Upper lobe of right lung (tissue), 1 donor: ENCODE results near the gene METTL16. TPM values are rescaled to one million over a fixed set of nuclear protein-coding genes. Genes with fewer than 3 reads are reported as not detected.
"Not testable (repeated sequence)": the region's sequence is repeated elsewhere in the genome, so short reads cannot be mapped to it uniquely, and the experiment has no call there.

Source experiments
- ATAC-seq: fragments of 200-7000 bp; cut with Tn5 transposase; one replicate; pipeline ENCODE4 v1.9.1; 2020; ENCODE audit warnings: mild to moderate bottlenecking, moderate library complexity
- DNase-seq: peaks from one replicate; pipeline ENCODE4 v3.0.0-alpha.2; 2020
- H3K27ac ChIP-seq: fragments of 200-600 bp; one replicate; pipeline ENCODE4 v1.8.0; 2022
- H3K27me3 ChIP-seq: fragments of 200-600 bp; one replicate; pipeline ENCODE4 v1.8.0; 2022; ENCODE audit warnings: mild to moderate bottlenecking
- H3K36me3 ChIP-seq: fragments of 200-600 bp; one replicate; pipeline ENCODE4 v1.8.0; 2022
- H3K4me1 ChIP-seq: fragments of 200-600 bp; one replicate; pipeline ENCODE4 v1.8.0; 2022
- H3K4me3 ChIP-seq: fragments of 200-600 bp; one replicate; pipeline ENCODE4 v1.8.0; 2022; ENCODE audit warnings: mild to moderate bottlenecking
- H3K9me3 ChIP-seq: fragments of 200-600 bp; one replicate; pipeline ENCODE4 v1.8.0; 2022
- CTCF ChIP-seq: fragments of 200-600 bp; IDR thresholded peaks from one replicate; pipeline ENCODE4 v1.8.0; 2022; ENCODE audit warnings: antibody characterized with exemption
- intact Hi-C: fragments of 100-400 bp; cut with DNase I; formaldehyde crosslinking; loops from one replicate; pipeline ENCODE4 v1.11.0; 2022
- total RNA-seq: library from RNA; stranded (reverse); fragmentation: NEBNext Ultra II Directional; extraction: Animal tissue kit (Norgen Biotek cat#: 25700); gene quantifications from one replicate; pipeline ENCODE4 v1.2.1, GENCODE V29; 2021
- donor health status: DM: no; HTN: yes; CAD: no; lungs with severe emphysema.

The METTL16 gene
- total RNA-seq, 1 donor from 2014 or later, result 30.0 TPM

GRCh38 chr17:2521257-2521656 is 9.6 kb upstream of the METTL16 start:
- Histone ChIP-seq H3K4me1 (no peaks in the 10 kb centered on the region), H3K36me3 (no peaks in the 10 kb centered on the region), H3K4me3 (no peak overlapping the region), H3K27ac (no peak overlapping the region), H3K27me3 (no peaks in the 10 kb centered on the region), H3K9me3 (no peaks in the 10 kb centered on the region)
- no peak for TF ChIP-seq CTCF
- intact Hi-C loops, result no loop called here
- DNase-seq (peak; percentile 33), ATAC-seq (peak; percentile 64)

- H3K4me1 ChIP-seq, result no peaks in the 10 kb centered on the region
- H3K9me3 ChIP-seq, result no peaks in the 10 kb centered on the region
- ATAC-seq, result no peak
- DNase-seq, result no peak
- no peak for TF ChIP-seq CTCF
- H3K27me3 ChIP-seq, result no peaks in the 10 kb centered on the region
- no peak overlapping the region for H3K4me3 ChIP-seq
- no peaks in the 10 kb centered on the region for H3K36me3 ChIP-seq
- intact Hi-C loops, result no loop called here
- no peak overlapping the region for H3K27ac ChIP-seq
These were observed 5.9 kb upstream of the METTL16 start for GRCh38 chr17:2517539-2517938.

- ATAC-seq, result no peak
- H3K27ac ChIP-seq, result peak overlapping the region; percentile 89
- no peaks in the 10 kb centered on the region for H3K9me3 ChIP-seq
- H3K27me3 ChIP-seq, result no peaks in the 10 kb centered on the region
- no peak for TF ChIP-seq CTCF
- intact Hi-C loops, result no loop called here
- no peaks in the 10 kb centered on the region for H3K36me3 ChIP-seq
- peaks cover 8% of the 10 kb centered on the region for H3K4me1 ChIP-seq
- no peak for DNase-seq
- peak overlapping the region; percentile 63 for H3K4me3 ChIP-seq
These were observed 588 bp downstream of the METTL16 start for GRCh38 chr17:2511138-2511461.

- DNase-seq (no peak), ATAC-seq (no peak)
- Histone ChIP-seq H3K4me1 (peaks cover 8% of the 10 kb centered on the region), H3K9me3 (no peaks in the 10 kb centered on the region), H3K4me3 (peak overlapping the region; percentile 63), H3K27me3 (no peaks in the 10 kb centered on the region), H3K27ac (peak overlapping the region; percentile 89), H3K36me3 (no peaks in the 10 kb centered on the region)
- no peak for TF ChIP-seq CTCF
- intact Hi-C loops, result no loop called here
These were observed 1.1 kb downstream of the METTL16 start for GRCh38 chr17:2510559-2510958.

- no peak overlapping the region for H3K4me3 ChIP-seq
- ATAC-seq (no peak), DNase-seq (no peak)
- H3K36me3 ChIP-seq, result no peaks in the 10 kb centered on the region
- intact Hi-C loops, result no loop called here
- H3K27ac ChIP-seq, result no peak overlapping the region
- no peak for TF ChIP-seq CTCF
- peaks cover 8% of the 10 kb centered on the region for H3K4me1 ChIP-seq
- no peaks in the 10 kb centered on the region for H3K9me3 ChIP-seq
- no peaks in the 10 kb centered on the region for H3K27me3 ChIP-seq
These were observed 3.7 kb downstream of the METTL16 start for GRCh38 chr17:2508035-2508434.

GRCh38 chr17:2507015-2507414 is 4.7 kb downstream of the METTL16 start:
- ATAC-seq, intact Hi-C loops, H3K36me3 ChIP-seq, H3K9me3 ChIP-seq, H3K27me3 ChIP-seq, H3K4me1 ChIP-seq, DNase-seq, H3K27ac ChIP-seq, H3K4me3 ChIP-seq: not testable (repeated sequence)
